NK-92 (cell line): Measurements from ENCODE around the gene TINAG.

Source experiments
- DNase-seq: peaks from one replicate; lab custom pipeline; 2025; ENCODE audit not compliant: unreplicated experiment; lab: John Stamatoyannopoulos, UW

TINAG gene

DNA sequence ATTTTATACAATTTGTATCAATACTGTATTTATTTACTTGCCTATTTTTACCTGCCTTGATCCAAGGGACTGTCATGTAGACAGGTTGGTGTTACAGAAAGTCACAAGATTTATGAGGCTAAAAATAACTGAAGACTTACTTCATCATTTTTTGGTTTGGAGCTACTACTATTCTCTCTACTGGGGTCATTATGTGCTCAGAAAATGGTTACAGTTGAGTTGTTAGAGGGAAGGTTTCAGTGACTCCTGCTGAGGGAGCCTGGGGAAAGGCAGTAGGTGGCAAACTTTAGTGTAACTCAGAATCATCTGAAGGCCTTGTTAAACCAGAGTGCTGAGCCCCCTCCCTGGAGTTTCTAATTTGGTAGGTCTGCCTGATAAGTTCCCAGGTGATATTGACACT, 118.8 kb downstream of the TINAG start:
- DNase-seq = no peak

DNA sequence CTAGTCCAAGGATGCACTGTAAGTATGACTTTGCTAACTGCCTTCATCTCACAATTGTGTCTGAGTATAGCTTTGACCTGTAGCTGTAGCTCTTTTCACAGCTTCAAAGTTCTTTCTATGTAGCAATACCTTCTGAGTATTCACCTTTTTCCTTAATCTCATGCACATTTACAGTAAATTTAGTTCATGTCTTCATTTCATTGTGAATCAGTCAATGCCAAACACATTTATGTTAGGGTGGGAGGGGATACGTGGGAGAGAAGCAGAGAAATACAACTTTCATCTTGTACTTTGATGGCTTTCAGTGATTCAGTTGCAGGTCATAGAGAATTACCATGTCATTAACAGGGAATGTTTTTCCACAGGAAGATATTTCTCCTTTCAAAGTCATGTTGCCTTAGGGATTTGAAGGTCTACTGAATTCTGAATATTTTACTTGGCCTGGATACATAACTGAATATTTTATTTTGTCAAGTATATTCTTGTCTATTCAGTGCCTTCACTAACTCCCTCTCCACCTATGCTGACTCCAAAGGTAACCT, 119.2 kb downstream of the TINAG start:
- DNase-seq = no peak

DNA sequence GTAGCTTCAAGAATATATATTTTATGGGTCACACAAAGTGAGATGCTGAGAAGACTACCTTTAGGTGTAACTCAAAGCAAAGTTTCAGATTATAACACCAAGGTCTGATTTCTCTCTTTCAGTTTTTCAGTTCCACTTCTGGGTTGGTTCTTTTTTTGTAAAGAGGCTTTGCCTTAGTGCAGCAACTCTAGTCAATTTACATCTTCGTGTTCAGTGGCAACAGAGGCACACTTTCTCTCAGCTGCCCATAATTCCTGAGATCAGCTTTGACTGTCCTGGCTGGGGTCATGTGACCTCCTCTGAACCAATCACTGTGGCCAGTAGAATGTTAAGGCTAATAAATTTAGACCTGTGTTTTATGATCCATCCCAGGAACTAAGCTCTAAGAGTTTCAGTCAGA, 120.2 kb downstream of the TINAG start:
- no peak for DNase-seq

DNA sequence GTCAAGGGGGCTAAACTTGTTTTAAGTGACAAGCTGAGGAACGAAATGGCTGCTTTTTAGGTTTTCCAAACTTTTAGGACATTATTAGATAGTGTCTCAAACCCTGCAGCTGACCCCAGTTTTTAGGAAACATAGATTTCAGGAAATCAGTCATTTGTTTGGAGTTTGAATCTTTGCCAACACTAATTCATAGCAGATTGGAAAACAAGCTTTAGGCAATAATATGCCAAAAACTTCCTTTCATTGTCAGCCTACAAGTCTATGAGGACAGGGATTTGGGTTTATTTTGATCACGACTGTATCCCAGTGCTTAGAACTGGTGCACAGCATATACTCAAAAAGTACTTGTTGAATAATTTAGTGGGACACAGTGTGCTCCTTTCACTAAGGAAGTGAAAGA, 123.2 kb downstream of the TINAG start:
- DNase-seq = no peak
